Hepatic stellate cell (primary cell): ENCODE measurements around the gene WNT11.

Source experiments
- DNase-seq: peaks from one replicate; pipeline ENCODE4 v3.0.0; 2011; ENCODE audit warnings: low spot score

Gene WNT11

GRCh38 chr11:76218449-76219178 lies 12.3 kb upstream of the WNT11 start:
- DNase-seq = no peak

GRCh38 chr11:76217653-76218160 lies 11.4 kb upstream of the WNT11 start:
- DNase-seq = no peak

GRCh38 chr11:76216536-76217325 lies 10.4 kb upstream of the WNT11 start:
- no peak for DNase-seq

GRCh38 chr11:76215941-76216340 lies 9.6 kb upstream of the WNT11 start:
- peak; percentile 55 for DNase-seq

- DNase-seq = no peak
Observed at GRCh38 chr11:76214968-76215548, 8.8 kb upstream of the WNT11 start.

GRCh38 chr11:76214186-76214585 lies 7.9 kb upstream of the WNT11 start:
- DNase-seq = no peak

GRCh38 chr11:76212086-76213035 lies 6.1 kb upstream of the WNT11 start:
- DNase-seq = no peak

- DNase-seq = no peak
Observed at GRCh38 chr11:76210931-76211851, 4.9 kb upstream of the WNT11 start.

GRCh38 chr11:76209973-76210930 lies 4.0 kb upstream of the WNT11 start:
- DNase-seq = peak; percentile 57

GRCh38 chr11:76209375-76209972 lies 3.2 kb upstream of the WNT11 start:
- DNase-seq = no peak

GRCh38 chr11:76208438-76209374 lies 2.4 kb upstream of the WNT11 start:
- peak; percentile 62 for DNase-seq

- DNase-seq = peak; percentile 91
Observed at GRCh38 chr11:76207642-76208401, 1.5 kb upstream of the WNT11 start.

GRCh38 chr11:76206077-76206326 lies 300 bp downstream of the WNT11 start:
- no peak for DNase-seq

GRCh38 chr11:76205252-76206076 lies 838 bp downstream of the WNT11 start:
- no peak for DNase-seq

- no peak for DNase-seq
Observed at GRCh38 chr11:76203937-76204336, 2.4 kb downstream of the WNT11 start.

GRCh38 chr11:76203131-76203925 lies 3.0 kb downstream of the WNT11 start:
- no peak for DNase-seq
